Stimulated activated CD8-positive, alpha-beta memory T cell treated with anti-CD3 and anti-CD28 coated beads, Interleukin-12 subunit alpha, Interleukin-12 subunit beta, amount 100 ng/mL, for 24 hours (primary cell): Measurements from ENCODE around the gene RAE1.
"Not testable (repeated sequence)": the region's sequence is repeated elsewhere in the genome, so short reads cannot be mapped to it uniquely, and the experiment has no call there.

Experiments used
- DNase-seq: peaks from one replicate; pipeline ENCODE4 v3.0.0-alpha.2; 2020; ENCODE audit errors: extremely low read depth

Gene RAE1

GRCh38 chr20:57414867-57415592 lies 64.0 kb downstream of the RAE1 start:
- DNase-seq: no peak

DNA sequence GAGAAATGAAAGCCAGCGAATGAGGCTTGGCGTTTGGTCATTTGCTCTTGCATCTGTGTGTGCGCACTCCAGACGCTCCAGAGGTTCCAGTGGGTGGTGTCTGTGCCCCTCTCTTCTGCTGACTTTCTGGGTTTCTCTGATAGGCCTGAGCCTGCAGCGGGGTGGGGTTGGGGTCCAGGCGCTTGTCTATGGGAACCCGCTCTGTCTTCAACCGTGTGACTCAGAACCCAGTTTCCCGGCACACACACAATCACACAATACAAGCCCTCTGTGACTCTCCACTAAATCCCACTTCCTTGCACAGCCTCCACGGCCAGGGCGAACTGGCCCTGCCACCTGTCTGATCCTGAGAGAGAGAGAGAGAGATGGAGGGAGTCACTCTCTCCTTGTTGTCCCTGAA lies 64.7 kb downstream of the RAE1 start:
- DNase-seq: no peak

- no peak for DNase-seq
Measured at GRCh38 chr20:57416296-57417022, 65.4 kb downstream of the RAE1 start.

GRCh38 chr20:57417051-57417689 lies 66.1 kb downstream of the RAE1 start:
- DNase-seq: no peak

GRCh38 chr20:57417830-57418780 lies 67.0 kb downstream of the RAE1 start:
- DNase-seq: no peak

DNA sequence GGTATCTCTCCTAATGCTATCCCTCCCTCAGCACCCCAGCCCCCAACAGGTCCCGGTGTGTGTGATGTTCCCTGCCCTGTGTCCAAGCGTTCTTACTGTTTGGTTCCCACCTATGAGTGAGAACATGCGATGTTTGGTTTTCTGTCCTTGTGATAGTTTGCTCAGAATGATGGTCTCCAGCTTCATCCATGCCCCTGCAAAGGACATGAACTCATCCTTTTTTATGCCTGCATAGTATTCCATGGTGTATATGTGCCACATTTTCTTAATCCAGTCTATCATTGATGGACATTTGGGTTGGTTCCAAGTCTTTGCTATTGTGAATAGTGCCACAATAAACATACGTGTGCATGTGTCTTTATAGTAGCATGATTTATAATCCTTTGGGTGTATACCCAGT lies 68.4 kb downstream of the RAE1 start:
- not testable (repeated sequence) for DNase-seq

DNA sequence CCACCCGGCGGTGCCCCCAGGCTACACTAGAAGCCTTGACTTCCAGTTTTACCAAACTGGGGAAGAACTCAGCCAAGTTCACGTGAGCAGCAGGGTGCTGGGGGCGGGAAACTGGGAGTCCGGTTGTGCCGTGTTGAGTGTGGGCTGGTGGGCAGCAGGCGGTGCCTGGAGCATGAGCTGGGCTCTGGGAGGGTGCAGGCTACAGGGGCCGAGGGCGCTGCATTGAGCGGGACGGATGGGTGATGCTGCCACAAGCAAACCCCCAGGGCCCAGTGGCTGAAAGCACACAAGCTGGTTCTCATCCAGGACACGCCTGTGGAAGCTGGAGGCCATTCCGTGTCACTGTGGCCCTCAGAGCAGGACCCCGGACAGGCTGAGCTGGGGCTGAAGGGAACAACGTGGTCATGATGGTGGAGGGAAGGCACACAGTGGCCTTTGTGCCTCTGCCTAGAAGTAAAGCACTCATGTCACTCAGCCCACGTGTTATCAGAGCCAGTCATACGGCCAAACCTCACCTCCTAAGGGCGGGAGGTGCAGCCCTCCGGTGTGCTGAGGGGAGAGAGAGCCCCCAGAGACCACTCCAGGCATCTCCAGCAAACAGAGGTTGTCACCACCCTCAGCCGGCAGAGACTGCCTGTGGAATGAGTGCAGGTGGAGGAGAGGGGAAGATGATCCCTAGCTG lies 69.7 kb downstream of the RAE1 start:
- no peak for DNase-seq

DNA sequence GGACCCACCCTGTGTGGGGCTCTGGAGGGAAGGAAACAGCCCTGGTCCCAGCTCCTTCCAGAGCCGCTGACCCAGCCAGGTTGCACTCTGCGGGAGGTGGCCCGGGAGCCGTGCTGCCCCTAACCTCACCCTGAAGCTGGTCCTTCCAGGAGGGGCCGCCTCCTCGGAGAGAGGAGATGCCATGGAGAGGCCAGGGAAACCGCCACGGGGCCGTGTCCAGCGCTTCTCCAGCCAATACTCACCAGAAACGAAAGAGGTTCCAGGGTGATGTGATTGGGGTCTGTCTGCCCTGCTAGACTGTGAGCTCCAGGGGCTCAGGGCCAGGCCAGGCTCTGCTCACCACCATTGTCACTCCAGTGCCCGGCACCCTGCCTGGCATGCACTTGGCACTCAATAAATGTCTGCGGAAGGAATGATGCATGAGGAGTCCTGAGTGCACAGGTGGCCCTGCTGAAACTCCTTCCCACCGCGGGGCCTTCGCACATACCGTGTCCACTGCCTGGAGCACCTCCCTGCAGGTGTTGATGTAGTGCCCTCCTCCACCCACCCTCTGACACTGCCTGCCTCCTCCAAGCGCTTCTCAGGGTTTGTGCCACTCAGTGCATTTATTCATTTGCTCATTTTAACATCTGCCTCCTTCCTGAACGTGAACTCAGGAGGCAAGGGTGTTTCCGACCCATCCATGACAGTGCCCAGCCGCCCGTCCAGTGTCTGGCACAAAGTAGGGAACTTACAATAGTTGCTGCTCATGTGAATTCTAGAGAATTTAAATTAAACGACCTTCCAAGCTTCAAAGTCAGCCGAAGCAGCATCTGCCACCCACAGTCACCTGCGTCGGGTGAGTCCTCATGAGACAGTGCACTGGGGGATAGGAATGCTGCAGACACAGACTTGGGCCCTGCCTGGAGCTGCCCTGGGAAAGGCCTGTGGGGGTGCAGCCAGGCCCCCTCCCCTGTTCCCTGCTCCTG lies 70.5 kb downstream of the RAE1 start:
- no peak for DNase-seq

- no peak for DNase-seq
Measured at GRCh38 chr20:57422254-57422653, 71.2 kb downstream of the RAE1 start.

DNA sequence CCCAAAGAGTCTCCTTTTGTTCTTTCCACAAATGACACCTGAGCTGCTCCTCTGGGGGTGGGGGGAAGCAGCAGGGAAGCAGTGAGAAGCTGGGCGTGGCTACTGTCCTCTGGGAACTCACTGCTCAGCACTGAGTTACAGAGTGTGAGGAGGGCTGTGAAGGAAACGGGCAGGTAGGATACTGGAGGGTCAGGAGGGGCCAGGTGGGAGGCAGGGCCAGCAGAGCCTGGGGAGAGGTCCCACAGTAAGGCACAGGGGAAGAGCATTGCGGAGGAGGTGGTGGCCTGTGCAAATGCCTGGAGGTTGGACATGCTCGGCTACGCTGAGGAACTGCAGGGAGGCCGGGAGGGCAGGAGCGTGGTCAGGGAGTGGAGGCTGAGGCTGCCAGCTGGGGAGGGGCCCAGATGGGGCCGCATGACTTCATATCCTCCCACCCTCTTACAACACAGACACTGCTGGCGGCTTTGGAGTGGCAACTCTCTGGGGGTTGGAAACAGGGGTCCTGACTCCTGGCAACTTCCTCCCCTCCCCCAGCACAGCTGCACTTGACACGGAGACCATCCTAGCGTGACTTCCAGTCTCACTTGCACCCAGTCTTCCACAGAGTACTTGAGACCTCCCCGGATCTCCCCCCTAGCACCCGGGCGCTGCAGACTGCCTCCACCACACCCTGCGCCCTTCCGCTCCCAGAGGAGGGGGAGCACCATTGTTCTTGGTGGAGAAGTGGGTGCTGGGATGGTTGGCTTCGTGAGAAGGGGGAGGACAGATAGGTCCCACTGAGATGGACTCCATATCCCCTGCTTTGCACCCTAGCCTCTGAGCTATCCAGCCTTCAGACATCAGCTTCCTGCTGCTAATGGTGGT lies 74.3 kb downstream of the RAE1 start:
- DNase-seq: no peak

- DNase-seq: no peak
Measured at GRCh38 chr20:57426271-57426689, 75.2 kb downstream of the RAE1 start.

DNA sequence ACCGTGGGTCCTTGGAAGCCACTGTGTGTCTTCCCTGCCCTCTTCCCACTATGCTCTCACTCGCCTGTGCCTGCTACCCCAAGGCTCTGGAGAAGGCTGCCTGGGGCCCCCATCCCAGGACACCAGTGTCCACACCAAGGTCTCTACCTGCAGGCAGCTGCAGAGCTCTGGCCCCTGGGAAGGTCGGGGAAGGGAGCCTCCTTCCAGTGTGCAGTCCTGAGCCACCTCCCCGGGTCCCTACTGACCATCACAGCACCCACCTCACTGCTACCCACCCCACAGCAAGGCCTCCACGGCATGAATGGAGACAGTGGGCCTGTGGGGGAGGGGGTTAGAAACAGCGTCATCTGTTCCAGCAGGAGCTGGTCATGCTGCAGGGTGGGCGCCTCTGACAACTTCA lies 75.8 kb downstream of the RAE1 start:
- DNase-seq: no peak

- no peak for DNase-seq
Measured at GRCh38 chr20:57428324-57429158, 77.5 kb downstream of the RAE1 start.
